ENCODE measurements around the gene SF1.

The SF1 gene

DNA sequence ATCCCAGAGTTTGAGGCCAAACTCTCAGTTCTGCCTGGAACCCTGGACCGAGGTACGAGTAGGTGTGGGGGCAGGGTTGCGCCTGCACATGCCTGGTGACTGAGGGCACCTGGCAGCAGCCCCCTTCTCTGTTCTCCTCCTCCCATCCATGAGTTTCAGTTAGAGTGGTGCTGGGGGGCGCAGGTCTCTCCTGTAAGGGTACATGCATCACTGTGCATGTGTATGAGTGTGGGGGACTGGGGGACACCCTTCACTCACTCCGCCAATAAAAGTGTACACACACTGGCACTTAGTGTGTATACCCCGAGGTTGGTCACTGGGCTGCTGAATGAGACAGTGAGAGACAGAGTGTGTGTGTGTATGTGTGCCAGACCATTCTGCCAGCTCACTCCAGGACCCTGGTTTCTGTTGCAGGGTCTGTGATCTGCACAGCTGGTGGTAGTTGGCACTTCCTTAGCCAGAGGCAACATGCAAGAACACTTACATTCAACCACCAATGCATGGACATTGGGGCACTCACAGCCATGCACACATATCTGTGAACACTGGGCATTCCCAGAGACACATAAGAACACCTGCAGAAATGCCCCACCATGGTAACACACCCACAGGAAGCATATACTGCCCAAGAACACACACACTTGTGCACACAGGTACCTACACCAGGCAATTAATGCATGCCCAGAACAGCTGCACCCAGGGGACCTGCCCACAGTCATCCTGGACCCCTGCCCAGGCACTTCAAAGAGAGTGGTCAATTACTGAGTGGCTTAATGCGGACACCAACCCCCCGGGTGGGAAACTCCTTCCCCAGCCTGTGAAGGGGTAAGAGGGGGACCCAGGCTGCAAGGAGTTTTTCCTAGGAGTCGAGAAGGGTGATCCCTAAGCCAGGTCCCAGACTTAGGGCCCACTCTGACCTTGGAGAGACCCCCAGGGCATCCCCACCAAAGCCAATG, 54.2 kb downstream of the SF1 start:
- no peak for DNase-seq (ENCODE audit: low read depth, low spot score)

DNA sequence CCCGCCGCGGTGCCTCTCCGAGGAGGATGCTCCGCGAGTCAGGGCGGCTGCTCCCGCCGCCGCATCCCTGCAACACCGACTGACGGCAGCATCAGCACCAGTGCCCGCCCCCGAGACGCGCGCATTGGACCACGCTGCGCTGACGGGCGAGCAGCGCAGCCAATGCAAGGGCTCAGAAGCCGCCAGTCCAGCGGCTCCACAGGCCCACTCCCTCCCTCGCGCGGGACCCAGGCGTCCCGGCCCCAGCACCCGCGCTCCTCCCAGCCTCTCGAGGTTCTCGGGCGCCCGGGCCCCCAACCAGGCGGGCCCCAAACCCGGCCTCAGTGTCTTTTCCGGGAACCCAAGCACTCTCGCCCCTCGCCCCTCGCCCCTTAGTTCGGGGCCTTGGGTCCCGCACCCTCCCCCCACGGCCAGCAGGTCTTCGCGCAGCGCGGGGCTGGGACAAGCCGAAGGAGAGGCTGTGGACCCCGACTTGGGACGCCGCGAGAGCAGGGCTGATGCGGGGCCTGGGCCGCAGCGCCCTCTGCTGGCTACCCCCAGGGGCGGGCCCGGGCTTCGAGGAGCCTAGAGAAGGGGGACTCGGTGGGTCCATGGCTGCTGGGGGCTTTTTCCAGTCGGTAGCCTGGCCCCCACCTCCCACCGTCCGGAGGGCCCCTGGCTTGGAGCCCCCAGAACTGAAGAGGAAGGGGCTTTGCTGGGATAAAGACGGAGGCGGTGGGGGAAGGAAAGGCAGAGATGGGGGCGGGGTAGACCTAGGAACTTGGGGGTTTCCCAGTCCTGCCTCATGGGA, 55.0 kb downstream of the SF1 start, which contains the start of gene NRXN2:
NRXN2 (minus strand) TSS at position 81 of the 790 bp plus-strand sequence. CDS start 9,498 bp downstream, outside the sequence.
- no peak for DNase-seq (ENCODE audit: low read depth, low spot score)

DNA sequence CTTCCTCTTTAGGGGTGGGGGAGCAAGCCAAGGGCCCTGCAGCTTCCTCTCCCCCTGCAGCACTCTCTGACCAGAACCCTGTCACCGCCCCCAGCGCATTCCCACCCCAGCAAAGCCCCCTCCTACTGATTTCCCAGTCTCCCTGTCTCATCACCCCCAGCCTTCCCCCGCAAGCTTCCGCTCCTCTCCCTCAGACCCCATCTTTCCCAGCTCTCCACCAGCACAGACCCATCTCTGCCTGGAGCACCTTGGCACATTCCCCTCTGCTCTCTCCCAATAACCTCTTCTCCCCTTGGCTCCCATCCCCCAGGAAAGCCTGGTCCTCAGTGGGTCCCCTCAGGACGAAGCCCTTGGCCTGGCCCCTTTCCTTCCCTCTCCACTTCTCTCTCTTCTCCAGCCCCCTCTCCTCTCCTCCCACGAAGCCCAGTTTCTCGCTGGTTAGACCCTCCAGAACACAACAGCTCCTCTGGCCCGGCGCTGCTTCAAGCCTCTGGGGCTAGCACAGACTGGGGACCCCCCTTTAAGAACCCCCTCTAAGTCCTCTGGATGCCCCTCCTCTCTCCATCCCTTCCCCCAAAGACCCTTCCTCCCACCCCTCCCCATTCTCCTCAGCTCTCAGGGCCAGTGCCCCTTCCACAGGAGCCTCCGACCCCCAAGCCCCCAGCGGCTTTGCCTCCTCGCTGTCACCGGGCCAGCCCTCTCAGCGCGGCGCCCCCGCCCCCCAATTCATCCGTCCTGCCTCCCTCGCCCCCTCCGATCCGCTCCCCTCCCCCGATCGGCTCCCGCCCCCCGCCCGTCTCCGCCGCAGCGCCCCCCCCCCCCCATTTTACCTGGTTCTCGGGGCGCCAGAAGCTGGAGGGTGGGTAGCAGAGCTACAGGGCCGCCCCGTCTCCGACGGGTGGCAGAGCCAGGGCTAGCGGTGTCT, 55.9 kb downstream of the SF1 start:
- DNase-seq (ENCODE audit: low read depth, low spot score), result no peak

DNA sequence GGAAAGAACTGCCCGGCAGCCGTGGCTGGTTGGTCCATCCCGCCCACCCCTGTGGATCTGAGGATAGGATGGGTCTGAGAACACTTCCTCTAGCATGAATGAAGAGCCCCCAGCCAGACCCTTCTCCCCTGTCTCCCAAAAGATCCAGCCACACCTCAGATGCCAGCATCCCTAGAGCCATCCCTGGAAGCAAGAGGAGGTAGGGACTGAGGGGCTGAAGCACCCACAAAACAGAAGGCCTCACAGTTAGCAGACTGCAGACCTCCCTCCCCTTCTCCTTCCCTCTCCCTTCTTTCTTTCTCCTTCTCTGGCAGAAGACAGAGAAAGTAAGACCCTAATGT, 57.0 kb downstream of the SF1 start:
- DNase-seq (ENCODE audit: low read depth, low spot score), result no peak

DNA sequence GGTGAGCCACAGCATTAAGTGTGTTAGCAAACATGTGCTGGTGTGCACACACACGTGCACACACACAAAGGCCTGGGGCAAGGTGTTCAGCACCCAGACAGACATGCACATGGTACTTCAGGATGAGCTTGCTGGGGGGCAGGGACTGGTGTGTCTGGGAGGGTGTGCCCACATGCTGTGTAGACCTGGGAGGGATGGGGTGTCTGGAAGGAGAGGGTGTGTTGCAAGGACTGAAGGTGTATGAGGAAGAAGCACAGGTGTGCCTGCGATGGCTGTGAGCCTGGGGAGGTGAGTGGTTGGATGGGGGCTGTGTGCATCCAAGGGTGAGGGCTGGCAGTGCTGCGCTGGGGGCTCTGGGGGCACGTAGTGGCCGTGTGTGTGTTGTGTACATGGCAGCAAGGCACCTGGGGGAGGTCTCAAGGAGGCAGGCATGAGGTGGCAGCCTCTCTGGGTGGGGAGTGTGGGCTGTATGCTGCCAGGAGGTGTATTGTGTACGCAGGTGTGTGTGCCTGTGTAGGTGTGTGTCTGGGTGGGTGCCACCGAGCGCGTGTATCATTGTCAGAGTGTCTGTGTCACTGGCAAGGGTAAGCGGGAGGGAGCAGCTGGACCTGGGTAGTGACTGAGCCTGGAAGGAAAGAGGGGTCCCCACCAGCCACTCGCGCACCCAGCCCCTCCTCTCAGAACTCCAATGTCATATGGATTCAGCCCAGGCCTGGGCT, 57.5 kb downstream of the SF1 start:
- no peak for DNase-seq (ENCODE audit: low read depth, low spot score)

DNA sequence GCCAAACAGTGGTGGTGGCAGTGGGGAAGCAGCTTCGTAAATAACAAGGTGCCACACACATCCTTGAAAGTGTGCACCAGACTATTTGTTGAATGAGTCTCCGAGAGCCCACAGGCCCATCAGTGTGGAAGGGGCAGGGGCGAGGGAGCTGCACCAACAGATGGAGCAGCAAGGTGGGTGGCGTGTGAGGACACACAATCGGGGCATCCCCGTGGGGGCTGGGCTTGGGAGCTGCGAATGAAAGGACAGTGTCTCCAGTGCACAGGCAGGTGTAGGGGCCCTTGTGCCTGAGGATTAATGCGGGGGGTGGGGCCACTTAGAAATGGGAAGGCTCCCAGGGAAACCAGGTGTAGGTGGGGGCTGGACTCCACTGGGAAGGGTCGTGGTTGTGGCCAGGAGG, 58.2 kb downstream of the SF1 start:
- no peak for DNase-seq (ENCODE audit: low read depth, low spot score)

DNA sequence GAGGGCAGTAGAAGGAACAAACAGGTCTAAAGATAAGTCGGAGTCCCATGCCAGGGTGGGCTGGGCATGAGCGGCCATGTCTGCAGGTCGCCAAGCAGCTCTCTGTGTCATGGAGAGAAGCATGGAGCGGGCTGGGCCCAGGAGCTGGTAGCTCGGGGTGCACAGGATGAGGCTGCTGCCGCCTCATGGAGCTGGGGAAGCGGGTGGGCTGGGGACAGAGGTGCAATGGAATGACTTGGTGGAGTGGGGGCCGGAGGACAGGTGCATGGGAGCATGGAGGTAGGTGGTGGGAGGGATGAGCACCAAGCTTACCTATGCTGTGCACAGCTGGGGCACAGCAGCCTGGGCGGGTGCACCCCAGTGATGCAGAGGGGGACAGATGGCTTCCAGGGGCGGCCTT, 58.9 kb downstream of the SF1 start:
- DNase-seq (ENCODE audit: low read depth, low spot score), result no peak

DNA sequence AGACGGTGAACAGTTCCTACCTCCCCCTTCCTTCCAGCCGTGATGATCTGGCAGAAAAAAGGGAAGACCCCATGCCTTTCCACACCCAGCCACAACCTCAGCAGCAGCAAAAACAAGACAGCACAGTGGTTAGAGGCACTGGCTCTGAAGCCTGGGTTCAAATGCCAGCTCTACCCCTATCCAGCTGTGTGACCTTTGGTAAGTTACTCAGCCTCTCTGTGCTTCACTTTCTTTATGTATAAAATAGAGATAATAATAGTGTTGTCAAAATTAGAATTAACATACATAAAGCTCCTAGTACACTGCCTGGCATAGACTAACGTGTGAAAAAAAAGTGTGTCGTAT, 59.6 kb downstream of the SF1 start:
- DNase-seq (ENCODE audit: low read depth, low spot score), result no peak

DNA sequence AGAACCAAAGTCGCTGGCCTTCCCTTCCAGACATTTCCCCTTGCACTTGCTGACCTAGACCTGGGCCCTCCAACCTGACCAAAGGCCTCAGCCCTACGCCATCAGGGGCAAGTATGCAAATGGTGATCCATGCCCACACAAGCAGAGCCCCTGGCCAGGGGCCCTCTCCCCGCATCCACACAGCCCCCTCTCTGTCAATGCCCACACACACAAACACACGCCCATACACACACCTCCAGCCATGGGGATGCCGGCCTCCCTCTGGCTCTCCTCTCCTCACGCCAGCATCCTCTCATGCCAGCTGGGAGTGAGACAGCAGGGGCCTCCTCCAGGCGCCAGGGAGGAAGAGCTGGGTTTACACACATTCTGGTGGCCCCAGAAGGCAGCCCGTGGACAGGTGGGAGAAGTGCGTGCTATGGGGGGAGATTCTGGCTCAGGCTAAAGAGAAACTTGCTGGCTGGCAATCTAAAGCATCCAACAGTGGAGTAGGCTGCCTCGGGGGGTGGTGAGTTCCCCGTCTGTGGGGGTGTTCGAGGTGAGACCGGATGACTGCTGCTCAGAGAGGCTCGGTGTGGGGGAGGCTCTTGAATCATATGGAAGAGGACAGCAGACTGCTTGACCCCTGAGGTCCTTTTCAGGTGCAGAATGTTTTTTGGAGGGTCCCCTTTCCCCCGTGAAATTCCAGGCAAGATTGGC, 60.1 kb downstream of the SF1 start:
- no peak for DNase-seq (ENCODE audit: low read depth, low spot score)

DNA sequence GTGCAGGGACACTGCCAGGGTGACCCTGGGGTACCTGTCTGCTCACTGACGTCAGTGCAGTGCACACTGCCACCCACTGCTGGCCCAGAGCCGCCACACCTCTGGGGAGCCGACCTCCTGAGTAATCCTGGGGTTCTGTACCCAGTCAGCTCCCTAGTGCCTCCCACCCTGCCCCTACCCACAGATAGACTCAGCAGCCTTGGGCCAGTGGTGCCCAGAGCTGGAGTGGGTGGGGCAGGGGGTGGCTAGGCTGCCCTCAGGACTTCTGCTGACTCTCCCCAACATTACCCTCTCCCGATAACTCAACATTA, 61.1 kb downstream of the SF1 start:
- no peak for DNase-seq (ENCODE audit: low read depth, low spot score)

DNA sequence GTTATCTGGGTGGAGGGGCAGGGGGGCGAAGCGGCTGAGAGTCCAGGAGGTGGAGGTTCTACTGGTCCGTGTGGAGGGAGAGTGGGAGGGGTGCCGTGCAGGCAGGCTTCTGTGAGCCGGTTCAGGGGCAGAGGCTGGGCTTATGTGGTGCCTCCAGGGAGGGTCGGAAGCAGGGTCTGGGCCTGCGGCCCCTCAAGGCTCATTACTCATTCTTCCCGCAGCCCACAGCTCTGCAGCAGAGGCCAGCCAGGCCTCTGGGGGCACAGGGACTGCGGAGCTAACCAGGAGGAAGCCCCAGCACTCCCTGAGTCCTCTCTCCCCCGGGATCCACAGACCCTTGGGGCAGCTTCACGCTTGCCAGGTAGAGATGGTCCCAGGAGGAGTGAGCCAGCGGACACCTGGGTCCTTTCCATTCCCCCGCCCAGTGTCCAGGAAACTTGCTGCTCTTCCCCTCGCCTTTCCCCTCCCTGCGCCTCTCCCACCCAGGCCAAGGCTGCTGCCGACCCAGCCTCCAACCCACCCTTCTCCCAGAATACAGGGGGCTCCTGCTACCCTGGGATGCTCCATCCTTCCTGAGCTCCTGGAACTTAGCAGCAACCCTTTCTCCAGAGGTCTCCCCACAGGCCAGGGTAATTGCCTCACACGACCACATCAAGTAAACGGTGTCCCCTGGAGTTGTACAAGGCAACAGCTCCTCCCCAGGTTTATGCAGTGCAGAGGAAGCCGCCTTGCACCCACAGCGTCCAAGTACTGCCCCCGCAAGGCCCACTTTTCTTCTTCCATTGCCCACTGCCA, 61.7 kb downstream of the SF1 start:
- DNase-seq (ENCODE audit: low read depth, low spot score), result no peak

DNA sequence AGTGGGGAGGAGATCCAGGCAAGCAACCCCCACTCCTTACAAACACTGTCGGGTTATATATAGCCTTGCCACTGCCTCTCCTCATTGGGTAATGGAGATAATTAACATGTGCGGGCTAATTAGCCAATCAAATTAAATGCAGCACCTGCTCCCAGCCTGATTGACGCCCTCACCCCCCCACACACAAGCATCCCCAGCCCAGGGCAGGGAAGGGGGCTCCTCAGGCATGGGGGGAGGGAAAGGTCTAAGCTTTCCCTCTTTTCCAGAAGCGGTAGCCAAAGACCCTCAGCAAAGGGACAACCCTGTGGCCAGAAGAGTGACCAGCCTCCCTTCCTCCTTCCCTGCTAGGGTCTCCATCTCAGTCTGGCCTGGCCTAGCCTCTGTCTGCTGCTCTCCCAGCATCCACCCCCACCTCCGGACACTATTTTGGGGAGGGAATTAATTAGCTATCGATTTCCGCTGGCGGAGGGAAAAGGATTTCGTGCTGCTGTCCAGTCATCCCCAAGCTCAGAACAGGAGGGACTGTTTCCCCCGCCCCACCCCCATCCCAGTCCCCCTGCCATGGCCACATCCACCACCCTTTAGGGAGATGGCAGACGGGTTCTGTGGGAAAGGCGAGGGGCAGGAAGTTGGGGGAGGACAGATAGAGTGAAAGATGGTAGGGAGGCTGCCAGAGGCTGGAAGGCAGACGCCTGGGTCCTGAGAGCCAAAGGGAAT, 62.4 kb downstream of the SF1 start:
- DNase-seq (ENCODE audit: low read depth, low spot score), result no peak

DNA sequence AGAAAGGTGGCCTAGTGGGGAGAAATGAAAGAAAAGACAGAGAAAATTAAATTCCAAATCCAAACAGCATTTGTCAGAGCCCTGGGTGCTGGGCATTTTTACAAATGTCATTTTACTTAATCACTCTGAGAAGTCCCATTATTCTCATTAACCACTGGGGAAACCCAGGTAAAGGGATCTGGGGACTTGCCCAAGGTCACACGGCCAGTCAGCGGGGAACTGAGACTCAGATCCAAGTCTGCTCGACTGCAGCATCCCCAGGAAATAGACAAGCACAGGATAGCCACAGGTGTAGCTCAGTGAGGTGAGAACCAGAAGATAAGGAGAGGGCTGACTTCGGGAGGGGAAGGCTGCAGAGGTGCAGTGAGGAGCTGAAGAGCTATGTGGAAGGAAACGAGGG, 63.2 kb downstream of the SF1 start:
- DNase-seq (ENCODE audit: low read depth, low spot score), result no peak

DNA sequence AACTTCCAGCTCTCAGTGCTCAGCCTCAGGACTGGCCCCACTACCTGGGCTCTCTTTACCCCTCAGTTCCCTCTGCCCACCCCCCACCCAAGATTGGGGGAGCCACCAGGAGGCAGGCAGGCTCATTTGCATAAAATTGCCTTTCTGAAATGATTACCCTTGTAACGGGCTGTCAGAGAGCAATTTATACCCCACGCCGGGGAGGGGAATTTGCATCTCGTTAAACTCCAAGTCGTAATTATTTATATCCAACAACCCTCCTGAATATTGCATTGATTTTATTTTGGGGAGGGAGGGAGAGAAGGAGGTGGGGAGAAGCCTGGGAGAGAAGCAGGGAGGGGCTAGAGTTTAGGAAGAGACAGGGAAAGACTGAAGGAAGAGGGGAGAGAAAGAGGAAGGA, 63.7 kb downstream of the SF1 start:
- no peak for DNase-seq (ENCODE audit: low read depth, low spot score)

All from iPS DF 19.7 (cell line).